Fibroblast of lung (primary cell): ENCODE results near the gene AKT1S1. TPM values are rescaled to one million over a fixed set of nuclear protein-coding genes. Genes with fewer than 3 reads are reported as not detected.

Experiments used
- DNase-seq, 2 donors: peaks; one replicate each; pipeline versions ENCODE4 v3.0.0 to v3.0.0-alpha.2; 2010; ENCODE audit warnings: low read depth in 2 of 2
- H2AFZ ChIP-seq: 2 replicates; pipeline ENCODE4 v1.5.1; 2012; ENCODE audit warnings: low read length, control low read depth, inconsistent platforms
- H3K27ac ChIP-seq: 2 replicates; pipeline ENCODE4 v1.5.1; 2011; ENCODE audit warnings: low read length, control low read depth; ENCODE audit not compliant: insufficient read depth
- H3K27me3 ChIP-seq: 2 replicates; pipeline ENCODE4 v1.5.1; 2011; ENCODE audit warnings: mild to moderate bottlenecking, low read length; ENCODE audit not compliant: control insufficient read depth, insufficient read depth
- H3K36me3 ChIP-seq: 2 replicates; pipeline ENCODE4 v1.5.1; 2011; ENCODE audit warnings: low read length; ENCODE audit not compliant: control insufficient read depth, insufficient read depth
- H3K4me1 ChIP-seq: 2 replicates; pipeline ENCODE4 v1.5.1; 2011; ENCODE audit warnings: low read length; ENCODE audit not compliant: control insufficient read depth, insufficient read depth; ENCODE audit errors: extremely low read depth
- H3K4me2 ChIP-seq: 2 replicates; pipeline ENCODE4 v1.5.1; 2011; ENCODE audit warnings: low read length, control low read depth; ENCODE audit not compliant: insufficient read depth; ENCODE audit errors: extremely low read depth
- H3K4me3 ChIP-seq, 4 experiments: fragments of 200-600 bp in 1 of 4; sonication (generic) in 1 of 4; replicated peaks in 1 of 4; 2 replicates each; pipeline ENCODE4 v1.5.1; 2011 to 2016; ENCODE audit warnings: low read length in 4 of 4, low read depth in 3 of 4, mild to moderate bottlenecking in 3 of 4, control low read depth in 2 of 4, inconsistent platforms in 1 of 4, mixed read lengths in 1 of 4; ENCODE audit not compliant: insufficient read depth in 1 of 4; ENCODE audit errors: control extremely low read depth in 1 of 4
- H3K79me2 ChIP-seq: 2 replicates; pipeline ENCODE4 v1.5.1; 2012; ENCODE audit warnings: mild to moderate bottlenecking, low read length, inconsistent platforms; ENCODE audit not compliant: control insufficient read depth, insufficient read depth
- H3K9ac ChIP-seq: 2 replicates; pipeline ENCODE4 v1.5.1; 2011; ENCODE audit warnings: mild to moderate bottlenecking, low read length, control low read depth; ENCODE audit not compliant: insufficient read depth
- H3K9me3 ChIP-seq: 2 replicates; pipeline ENCODE4 v1.5.1; 2012; ENCODE audit warnings: low read depth, low read length; ENCODE audit not compliant: control insufficient read depth, insufficient read depth
- H4K20me1 ChIP-seq: 2 replicates; pipeline ENCODE4 v1.5.1; 2011; ENCODE audit warnings: low read length; ENCODE audit not compliant: control insufficient read depth, insufficient read depth; ENCODE audit errors: extremely low read depth
- EZH2 ChIP-seq: IDR thresholded peaks from 2 replicates; pipeline ENCODE4 v1.5.1; 2012; ENCODE audit warnings: low read length, control low read depth, mild to moderate bottlenecking; ENCODE audit errors: missing control alignments
- polyA plus RNA-seq, 2 donors: library from polyadenylated mRNA; depleted of rRNA in 1 of 2; stranded (reverse) in 1 of 2; unstranded in 1 of 2; fragments of >200 nt; gene quantifications; 2 replicates each; pipeline ENCODE4 v1.2.1, GENCODE V29; 2011 to 2012; ENCODE audit warnings: missing spikeins in 1 of 2
- total RNA-seq: library from RNA; depleted of rRNA; stranded (reverse); fragments of >200 nt; gene quantifications from 2 replicates; pipeline ENCODE4 v1.2.1, GENCODE V29; 2014
- TF ChIP-seq, protein P1 (sequence below), 2 donors: IDR thresholded peaks in 1 of 2; conservative IDR thresholded peaks in 1 of 2; 1 replicate in 1 of 2; 2 replicates in 1 of 2; pipeline ENCODE4 v1.5.1; 2011 to 2012; ENCODE audit warnings: low read length in 2 of 2, control low read depth in 1 of 2, inconsistent platforms in 1 of 2, low read depth in 1 of 2, mild to moderate bottlenecking in 1 of 2

Gene AKT1S1
- total and polyA plus RNA-seq, 2 donors (not counting 1 experiment from before 2014, with no cell fraction given) = 12.2 to 37.4 TPM

DNA sequence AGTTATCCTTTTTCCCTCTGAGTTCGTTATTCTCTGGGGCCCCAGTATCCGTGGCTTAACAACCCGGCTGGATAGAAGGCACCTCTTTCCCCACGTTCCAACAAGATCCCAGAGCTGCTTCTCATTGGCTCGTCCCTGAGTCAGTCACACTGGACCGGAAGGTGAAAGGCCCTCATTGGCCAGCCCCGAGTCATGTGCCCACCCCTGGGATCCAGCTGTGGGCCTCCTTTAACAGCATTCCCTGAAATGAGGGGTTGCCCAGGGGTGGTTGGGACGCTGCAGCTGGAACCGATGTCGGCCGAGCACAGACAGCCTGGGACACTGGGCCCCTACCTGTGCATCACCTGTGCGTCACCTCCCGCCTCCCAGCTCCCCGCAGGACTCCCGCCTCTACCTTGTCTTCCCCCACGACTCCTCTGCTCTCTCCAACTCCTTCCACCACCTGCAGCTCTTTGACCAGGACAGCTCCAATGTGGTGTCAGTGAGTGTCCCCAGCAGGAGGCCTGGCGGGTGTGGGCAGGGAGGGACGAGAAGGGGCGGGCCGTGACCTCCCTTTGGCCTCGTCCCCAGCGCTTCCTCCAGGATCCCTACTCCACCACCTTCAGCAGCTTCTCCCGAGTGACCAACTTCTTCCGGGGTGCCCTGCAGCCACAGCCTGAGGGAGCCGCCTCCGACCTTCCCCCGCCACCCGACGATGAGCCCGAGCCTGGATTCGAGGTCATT is 4.7 kb upstream of the AKT1S1 start:
- TF ChIP-seq, protein P1, sequence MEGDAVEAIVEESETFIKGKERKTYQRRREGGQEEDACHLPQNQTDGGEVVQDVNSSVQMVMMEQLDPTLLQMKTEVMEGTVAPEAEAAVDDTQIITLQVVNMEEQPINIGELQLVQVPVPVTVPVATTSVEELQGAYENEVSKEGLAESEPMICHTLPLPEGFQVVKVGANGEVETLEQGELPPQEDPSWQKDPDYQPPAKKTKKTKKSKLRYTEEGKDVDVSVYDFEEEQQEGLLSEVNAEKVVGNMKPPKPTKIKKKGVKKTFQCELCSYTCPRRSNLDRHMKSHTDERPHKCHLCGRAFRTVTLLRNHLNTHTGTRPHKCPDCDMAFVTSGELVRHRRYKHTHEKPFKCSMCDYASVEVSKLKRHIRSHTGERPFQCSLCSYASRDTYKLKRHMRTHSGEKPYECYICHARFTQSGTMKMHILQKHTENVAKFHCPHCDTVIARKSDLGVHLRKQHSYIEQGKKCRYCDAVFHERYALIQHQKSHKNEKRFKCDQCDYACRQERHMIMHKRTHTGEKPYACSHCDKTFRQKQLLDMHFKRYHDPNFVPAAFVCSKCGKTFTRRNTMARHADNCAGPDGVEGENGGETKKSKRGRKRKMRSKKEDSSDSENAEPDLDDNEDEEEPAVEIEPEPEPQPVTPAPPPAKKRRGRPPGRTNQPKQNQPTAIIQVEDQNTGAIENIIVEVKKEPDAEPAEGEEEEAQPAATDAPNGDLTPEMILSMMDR (conservative IDR thresholded peaks at IDR 0.05 in 1 of 2, IDR thresholded peaks at IDR 0.05 in 1 of 2; ENCODE audit: low read depth in 1 of 2, low read length in 2 of 2) = no peak
- TF ChIP-seq EZH2 = no peak
- no peak overlapping the region for H3K9ac ChIP-seq
- H3K4me1 ChIP-seq = peaks cover 4% of the 10 kb centered on the region
- no peak overlapping the region for H3K4me2 ChIP-seq
- no peak overlapping the region for H2AFZ ChIP-seq
- H3K27ac ChIP-seq = no peak overlapping the region
- no peak overlapping the region for H3K4me3 ChIP-seq
- no peaks in the 10 kb centered on the region for H4K20me1 ChIP-seq
- H3K79me2 ChIP-seq = peaks cover 3% of the 10 kb centered on the region
- H3K27me3 ChIP-seq = no peaks in the 10 kb centered on the region
- DNase-seq = no peak
- H3K36me3 ChIP-seq = peaks cover 50% of the 10 kb centered on the region
- no peaks in the 10 kb centered on the region for H3K9me3 ChIP-seq

GRCh38 chr19:49881186-49881585 is 4.0 kb upstream of the AKT1S1 start:
- no peaks in the 10 kb centered on the region for H3K27me3 ChIP-seq

DNA sequence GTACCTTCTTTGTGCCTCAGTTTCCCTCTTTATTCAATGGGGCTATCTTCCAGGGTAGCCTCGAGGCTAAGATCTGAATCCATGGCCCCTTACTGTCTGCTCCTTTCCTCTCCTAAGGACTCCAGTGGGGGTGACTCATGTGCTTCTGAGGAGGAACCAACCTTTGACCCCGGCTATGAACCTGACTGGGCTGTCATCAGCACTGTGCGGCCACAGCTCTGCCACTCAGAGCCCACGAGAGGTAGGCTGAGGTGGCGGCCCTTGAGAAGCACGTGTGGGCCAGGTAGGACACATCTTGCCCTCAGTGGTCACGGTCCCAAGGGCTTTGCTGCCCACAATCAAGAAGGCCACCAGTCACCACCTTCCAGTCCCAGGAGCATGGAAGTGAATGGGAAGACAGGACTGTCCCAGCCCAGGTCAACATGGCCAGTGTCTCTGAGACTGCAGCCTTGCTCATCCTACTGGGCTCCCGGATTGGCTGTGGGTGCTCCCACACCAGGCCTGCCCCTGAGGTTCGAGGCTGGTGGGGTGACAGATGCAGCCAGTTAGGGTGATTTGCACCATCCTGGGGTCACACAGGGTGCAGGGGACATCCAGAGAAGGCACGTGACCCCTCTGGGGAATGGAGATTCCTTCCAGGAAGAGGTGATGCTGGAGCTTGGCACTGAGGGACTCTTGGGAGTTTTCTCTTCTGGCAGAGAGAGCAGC is 3.2 kb upstream of the AKT1S1 start:
- peaks cover 50% of the 10 kb centered on the region for H3K36me3 ChIP-seq
- no peaks in the 10 kb centered on the region for H3K9me3 ChIP-seq
- no peak overlapping the region for H3K4me3 ChIP-seq
- no peak overlapping the region for H2AFZ ChIP-seq
- no peaks in the 10 kb centered on the region for H3K27me3 ChIP-seq
- H3K27ac ChIP-seq = no peak overlapping the region
- DNase-seq = no peak
- H3K9ac ChIP-seq = no peak overlapping the region
- H4K20me1 ChIP-seq = no peaks in the 10 kb centered on the region
- H3K4me2 ChIP-seq = no peak overlapping the region
- TF ChIP-seq EZH2 = no peak
- TF ChIP-seq, protein P1 (conservative IDR thresholded peaks at IDR 0.05 in 1 of 2, IDR thresholded peaks at IDR 0.05 in 1 of 2; ENCODE audit: low read depth in 1 of 2, low read length in 2 of 2) = no peak
- peaks cover 4% of the 10 kb centered on the region for H3K4me1 ChIP-seq
- H3K79me2 ChIP-seq = peaks cover 11% of the 10 kb centered on the region

More at GRCh38 chr19:49881186-49881585, 4.0 kb upstream of the AKT1S1 start:
- Histone ChIP-seq H3K36me3 (peaks cover 50% of the 10 kb centered on the region), H3K4me3 (no peak overlapping the region), H3K27ac (no peak overlapping the region), H3K9me3 (no peaks in the 10 kb centered on the region), H2AFZ (no peak overlapping the region), H3K4me2 (no peak overlapping the region), H3K79me2 (peaks cover 3% of the 10 kb centered on the region), H3K4me1 (peaks cover 4% of the 10 kb centered on the region), H4K20me1 (no peaks in the 10 kb centered on the region), H3K9ac (no peak overlapping the region)
- TF ChIP-seq, protein P1 (conservative IDR thresholded peaks at IDR 0.05 in 1 of 2, IDR thresholded peaks at IDR 0.05 in 1 of 2; ENCODE audit: low read depth in 1 of 2, low read length in 2 of 2) = no peak
- TF ChIP-seq EZH2 = no peak
- DNase-seq = no peak
